B cell (primary cell): ENCODE measurements around the gene EEF2KMT. TPM values are rescaled to one million over a fixed set of nuclear protein-coding genes. Genes with fewer than 3 reads are reported as not detected.

Experiments used
- ATAC-seq: fragments of 200-7000 bp; cut with Tn5 transposase; one replicate; pipeline ENCODE4 v1.10.0; 2021; ENCODE audit warnings: low read depth, mild to moderate bottlenecking, moderate number of reproducible peaks, moderate library complexity
- CTCF ChIA-PET: fragments of 350-600 bp; sonication (Branson Sonifier 250); formaldehyde crosslinking; loops from one replicate; lab custom pipeline; 2021; ENCODE audit warnings: antibody characterized with exemption, inconsistent platforms; lab: Charles Lee
- POLR2A ChIA-PET: fragments of 350-600 bp; sonication (Branson Sonifier 250); formaldehyde crosslinking; loops from one replicate; lab custom pipeline; 2021; ENCODE audit warnings: antibody characterized with exemption; lab: Charles Lee
- DNase-seq: peaks from one replicate; pipeline ENCODE4 v3.0.0; 2013
- H2AFZ ChIP-seq: 2 replicates; pipeline ENCODE4 v1.6.1; 2012; ENCODE audit warnings: mild to moderate bottlenecking, low read depth, low read length; ENCODE audit not compliant: insufficient read depth, poor library complexity, severe bottlenecking
- H3K27ac ChIP-seq, 2 donors: 1 replicate in 1 of 2; 2 replicates in 1 of 2; pipeline ENCODE4 v1.5.1; 2012 to 2013; ENCODE audit warnings: low read length in 2 of 2, mild to moderate bottlenecking in 2 of 2, moderate library complexity in 1 of 2
- H3K27me3 ChIP-seq, 4 experiments: fragments of 200-600 bp in 1 of 4; sonication (generic) in 1 of 4; replicated peaks in 1 of 4; 1 replicate in 2 of 4; 2 replicates in 2 of 4; pipeline versions ENCODE4 v1.6.1 to v1.7.0; 2013 to 2016; ENCODE audit warnings: low read length in 3 of 4, mild to moderate bottlenecking in 2 of 4, mixed read lengths in 1 of 4, moderate library complexity in 1 of 4; ENCODE audit not compliant: insufficient read depth in 4 of 4, control insufficient read depth in 3 of 4; ENCODE audit errors: control extremely low read depth in 1 of 4
- H3K36me3 ChIP-seq, 2 experiments: replicated peaks in 1 of 2; 1 replicate in 1 of 2; 2 replicates in 1 of 2; pipeline versions ENCODE4 v1.6.1 to v1.7.1; 2013; ENCODE audit warnings: low read length in 1 of 2; ENCODE audit not compliant: insufficient read depth in 2 of 2, control insufficient read depth in 1 of 2; ENCODE audit errors: control extremely low read depth in 1 of 2, extremely low read depth in 1 of 2
- H3K4me1 ChIP-seq, 2 donors: fragments of 200-600 bp in 1 of 2; sonication (generic) in 1 of 2; 1 replicate in 1 of 2; 2 replicates in 1 of 2; pipeline versions ENCODE4 v1.5.1 to v1.6.1; 2013 to 2017; ENCODE audit warnings: low read length in 2 of 2; ENCODE audit not compliant: control insufficient read depth in 2 of 2, insufficient read depth in 2 of 2
- H3K4me2 ChIP-seq: replicated peaks from 2 replicates; pipeline ENCODE3; 2012; ENCODE audit warnings: mild to moderate bottlenecking, low read depth, low read length; ENCODE audit not compliant: poor library complexity, severe bottlenecking
- H3K4me3 ChIP-seq, 5 experiments: fragments of 200-600 bp in 1 of 5; sonication (generic) in 1 of 5; 1 replicate in 3 of 5; 2 replicates in 2 of 5; pipeline versions ENCODE4 v1.5.1 to v1.7.0; 2011 to 2016; ENCODE audit warnings: low read length in 4 of 5, mild to moderate bottlenecking in 4 of 5, low read depth in 2 of 5, control low read depth in 1 of 5, moderate library complexity in 1 of 5; ENCODE audit not compliant: insufficient read depth in 1 of 5; ENCODE audit errors: control extremely low read depth in 1 of 5, extremely low read depth in 1 of 5
- H3K79me2 ChIP-seq: fragments of 200-600 bp; sonication (generic); one replicate; pipeline ENCODE4 v1.6.0; 2016; ENCODE audit warnings: low read length; ENCODE audit not compliant: control insufficient read depth, insufficient read depth
- H3K9ac ChIP-seq: fragments of 200-600 bp; sonication (generic); 2 replicates; pipeline ENCODE4 v1.6.1; 2017; ENCODE audit warnings: mild to moderate bottlenecking, low read length, moderate library complexity
- H3K9me3 ChIP-seq, 3 donors: one replicate each; pipeline versions ENCODE4 v1.6.1 to v1.7.1; 2013; ENCODE audit warnings: low read length in 2 of 3; ENCODE audit not compliant: control insufficient read depth in 2 of 3, insufficient read depth in 1 of 3; ENCODE audit errors: control extremely low read depth in 1 of 3
- H4K20me1 ChIP-seq: 2 replicates; pipeline ENCODE4 v1.6.0; 2012; ENCODE audit warnings: mild to moderate bottlenecking, low read length; ENCODE audit not compliant: insufficient read depth, control insufficient read depth, poor library complexity, severe bottlenecking
- H3K27ac Mint-ChIP-seq: one replicate; pipeline ENCODE4 v1.8.0; 2021; ENCODE audit warnings: mixed read lengths
- H3K27me3 Mint-ChIP-seq: one replicate; pipeline ENCODE4 v1.8.0; 2021; ENCODE audit warnings: mixed read lengths
- H3K4me1 Mint-ChIP-seq: one replicate; pipeline ENCODE4 v1.8.0; 2021; ENCODE audit warnings: mixed read lengths
- H3K4me3 Mint-ChIP-seq: one replicate; pipeline ENCODE4 v1.8.0; 2021; ENCODE audit warnings: mixed read lengths
- H3K9me3 Mint-ChIP-seq: one replicate; pipeline ENCODE4 v1.8.0; 2022; ENCODE audit warnings: mixed read lengths; ENCODE audit not compliant: insufficient read depth
- EZH2 ChIP-seq: IDR thresholded peaks from 2 replicates; pipeline ENCODE4 v1.6.1; 2012; ENCODE audit warnings: borderline replicate concordance, low read depth, mild to moderate bottlenecking, moderate library complexity, low read length; ENCODE audit not compliant: insufficient read depth, poor library complexity, severe bottlenecking
- WGBS: methylation state at CpG from one replicate; pipeline ENCODE4 v1.1.5; 2013; ENCODE audit warnings: missing lambda C conversion rate; ENCODE audit not compliant: insufficient coverage; 5-methylcytosine and 5-hydroxymethylcytosine counted together
- intact Hi-C: fragments of 100-400 bp; cut with micrococcal nuclease; formaldehyde crosslinking; loops from one replicate; pipeline ENCODE4 v1.10.0; 2022
- polyA plus RNA-seq: library from polyadenylated mRNA; depleted of rRNA; stranded (reverse); fragments of >200 nt; gene quantifications from 2 replicates; pipeline ENCODE4 v1.2.3, GENCODE V29; 2012
- total RNA-seq, 2 donors: library from RNA; stranded (reverse); fragments of 120-200 nt in 1 of 2; gene quantifications; 1 replicate in 1 of 2; 2 replicates in 1 of 2; pipeline versions ENCODE4 v1.2.3 to v1.2.4, GENCODE V29; 2013 to 2022
- TF ChIP-seq, protein P1 (sequence below): fragments of 200-600 bp; IDR thresholded peaks from one replicate; pipeline ENCODE4 v1.8.0; 2022; ENCODE audit warnings: antibody characterized with exemption, mild to moderate bottlenecking

The EEF2KMT gene
- total and polyA plus RNA-seq, 2 donors (not counting 1 experiment from before 2014, with no cell fraction given) = 7.8 to 8.0 TPM

DNA sequence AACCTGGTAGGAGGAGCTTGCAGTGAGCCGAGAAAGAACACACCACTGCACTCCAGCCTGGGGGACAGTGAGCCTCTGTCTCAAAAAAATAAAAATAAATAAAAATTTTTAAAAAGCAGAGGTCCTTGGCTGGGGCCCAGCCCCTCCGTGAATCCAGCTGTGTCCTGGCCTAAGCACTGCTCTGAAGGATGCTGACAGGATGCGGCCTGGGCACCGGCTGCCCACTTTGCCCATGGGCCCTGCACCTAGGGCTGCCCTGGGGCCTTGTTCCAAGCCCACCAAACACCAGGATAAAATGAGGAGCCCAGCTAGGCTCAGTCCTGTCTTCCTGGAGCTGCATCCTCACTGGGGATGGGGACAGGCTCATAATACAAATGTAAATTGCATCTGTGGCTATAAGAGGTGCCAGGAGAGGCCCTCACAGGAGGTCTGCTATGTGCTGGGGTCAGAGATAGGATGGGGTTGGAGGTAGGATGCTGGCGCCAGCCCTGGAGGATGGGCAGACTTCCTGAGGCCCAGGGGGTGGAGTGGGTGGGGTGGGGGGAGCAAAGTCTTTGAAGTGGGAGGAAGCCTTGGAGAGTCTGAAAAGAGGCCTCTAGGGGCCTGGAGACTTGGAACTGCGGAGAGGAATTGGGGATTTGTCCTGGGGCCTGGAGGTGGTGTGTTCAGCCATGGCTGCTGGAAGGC, 38.1 kb downstream of the EEF2KMT start:
- TF ChIP-seq, protein P1, sequence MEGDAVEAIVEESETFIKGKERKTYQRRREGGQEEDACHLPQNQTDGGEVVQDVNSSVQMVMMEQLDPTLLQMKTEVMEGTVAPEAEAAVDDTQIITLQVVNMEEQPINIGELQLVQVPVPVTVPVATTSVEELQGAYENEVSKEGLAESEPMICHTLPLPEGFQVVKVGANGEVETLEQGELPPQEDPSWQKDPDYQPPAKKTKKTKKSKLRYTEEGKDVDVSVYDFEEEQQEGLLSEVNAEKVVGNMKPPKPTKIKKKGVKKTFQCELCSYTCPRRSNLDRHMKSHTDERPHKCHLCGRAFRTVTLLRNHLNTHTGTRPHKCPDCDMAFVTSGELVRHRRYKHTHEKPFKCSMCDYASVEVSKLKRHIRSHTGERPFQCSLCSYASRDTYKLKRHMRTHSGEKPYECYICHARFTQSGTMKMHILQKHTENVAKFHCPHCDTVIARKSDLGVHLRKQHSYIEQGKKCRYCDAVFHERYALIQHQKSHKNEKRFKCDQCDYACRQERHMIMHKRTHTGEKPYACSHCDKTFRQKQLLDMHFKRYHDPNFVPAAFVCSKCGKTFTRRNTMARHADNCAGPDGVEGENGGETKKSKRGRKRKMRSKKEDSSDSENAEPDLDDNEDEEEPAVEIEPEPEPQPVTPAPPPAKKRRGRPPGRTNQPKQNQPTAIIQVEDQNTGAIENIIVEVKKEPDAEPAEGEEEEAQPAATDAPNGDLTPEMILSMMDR = no peak
- TF ChIP-seq EZH2 = no peak
- CTCF ChIA-PET = no interaction called here
- Mint-ChIP-seq H3K4me1 (no peaks in the 10 kb centered on the region), H3K9me3 (no peaks in the 10 kb centered on the region), H3K27ac (no peak overlapping the region), H3K27me3 (peaks cover 7% of the 10 kb centered on the region), H3K4me3 (no peak overlapping the region)
- Histone ChIP-seq H3K27me3 (peaks cover 0 to 7% (median 1%) of the 10 kb centered on the region in 4 experiments), H3K4me2 (no peak overlapping the region), H2AFZ (no peak overlapping the region), H3K9ac (no peak overlapping the region), H3K4me3 (no peak overlapping the region), H3K9me3 (no peaks in the 10 kb centered on the region), H3K4me1 (no peaks in the 10 kb centered on the region), H3K36me3 (no peaks in the 10 kb centered on the region), H3K79me2 (no peaks in the 10 kb centered on the region), H4K20me1 (no peaks in the 10 kb centered on the region), H3K27ac (no peak overlapping the region)
- DNase-seq (no peak), ATAC-seq (no peak)
- intact Hi-C loops = no loop called here
- POLR2A ChIA-PET = no interaction called here
- 96% methylated on average over 5 of the region's 6 CpGs for WGBS

DNA sequence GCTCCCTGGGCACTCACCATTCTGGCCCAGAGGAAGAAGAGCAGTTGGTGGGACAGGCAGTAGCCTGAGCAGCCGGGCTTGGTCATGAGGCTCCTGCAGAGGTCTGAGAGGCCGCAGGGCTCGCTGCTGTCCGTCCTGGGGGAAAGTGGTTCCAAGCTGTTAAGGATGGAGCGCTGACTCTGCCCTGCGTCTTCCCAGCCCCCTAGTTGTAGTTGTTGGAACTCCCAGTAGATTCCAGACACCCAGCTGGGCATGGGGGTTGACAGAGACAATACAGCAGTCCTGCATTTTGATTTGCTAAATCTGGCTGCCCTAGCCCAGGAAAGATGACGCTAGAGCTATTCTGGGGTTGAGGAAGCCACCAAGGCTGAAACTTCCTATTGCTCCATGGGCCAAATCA, 39.1 kb downstream of the EEF2KMT start:
- Mint-ChIP-seq H3K4me1 (no peaks in the 10 kb centered on the region), H3K27me3 (peaks cover 7% of the 10 kb centered on the region), H3K9me3 (no peaks in the 10 kb centered on the region), H3K27ac (no peak overlapping the region), H3K4me3 (no peak overlapping the region)
- no peak overlapping the region for H3K4me2 ChIP-seq
- ChIA-PET CTCF (no interaction called here), POLR2A (no interaction called here)
- DNase-seq = no peak
- ATAC-seq = no peak
- no peak overlapping the region for H3K4me3 ChIP-seq
- 85% methylated on average over 4 of the region's 7 CpGs for WGBS
- H3K27me3 ChIP-seq = peaks cover 0 to 7% (median 1%) of the 10 kb centered on the region in 4 experiments
- H3K9me3 ChIP-seq = no peaks in the 10 kb centered on the region
- no peak overlapping the region for H2AFZ ChIP-seq
- no peaks in the 10 kb centered on the region for H3K79me2 ChIP-seq
- H3K4me1 ChIP-seq = no peaks in the 10 kb centered on the region
- H3K9ac ChIP-seq = no peak overlapping the region
- intact Hi-C loops = no loop called here
- H3K27ac ChIP-seq = no peak overlapping the region
- TF ChIP-seq, protein P1 = no peak
- no peak for TF ChIP-seq EZH2
- H3K36me3 ChIP-seq = no peaks in the 10 kb centered on the region
- H4K20me1 ChIP-seq = no peaks in the 10 kb centered on the region
